ENCODE data around the gene NOL6.

NOL6 gene

GRCh38 chr9:33475357-33475756, 1.6 kb upstream of the NOL6 start:
- TF ChIP-seq, protein P1, sequence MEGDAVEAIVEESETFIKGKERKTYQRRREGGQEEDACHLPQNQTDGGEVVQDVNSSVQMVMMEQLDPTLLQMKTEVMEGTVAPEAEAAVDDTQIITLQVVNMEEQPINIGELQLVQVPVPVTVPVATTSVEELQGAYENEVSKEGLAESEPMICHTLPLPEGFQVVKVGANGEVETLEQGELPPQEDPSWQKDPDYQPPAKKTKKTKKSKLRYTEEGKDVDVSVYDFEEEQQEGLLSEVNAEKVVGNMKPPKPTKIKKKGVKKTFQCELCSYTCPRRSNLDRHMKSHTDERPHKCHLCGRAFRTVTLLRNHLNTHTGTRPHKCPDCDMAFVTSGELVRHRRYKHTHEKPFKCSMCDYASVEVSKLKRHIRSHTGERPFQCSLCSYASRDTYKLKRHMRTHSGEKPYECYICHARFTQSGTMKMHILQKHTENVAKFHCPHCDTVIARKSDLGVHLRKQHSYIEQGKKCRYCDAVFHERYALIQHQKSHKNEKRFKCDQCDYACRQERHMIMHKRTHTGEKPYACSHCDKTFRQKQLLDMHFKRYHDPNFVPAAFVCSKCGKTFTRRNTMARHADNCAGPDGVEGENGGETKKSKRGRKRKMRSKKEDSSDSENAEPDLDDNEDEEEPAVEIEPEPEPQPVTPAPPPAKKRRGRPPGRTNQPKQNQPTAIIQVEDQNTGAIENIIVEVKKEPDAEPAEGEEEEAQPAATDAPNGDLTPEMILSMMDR (conservative IDR thresholded peaks at IDR 0.05; ENCODE audit: control insufficient read depth, insufficient read depth, low read depth, low read length) = no peak

GRCh38 chr9:33472881-33473615, 676 bp downstream of the NOL6 start:
- no peak for DNase-seq (ENCODE audit: low read depth)
- peak overlapping the region; percentile 99 for H3K4me3 ChIP-seq (ENCODE audit: control insufficient read depth, low read depth, low read length)
- TF ChIP-seq, protein P1 (conservative IDR thresholded peaks at IDR 0.05; ENCODE audit: control insufficient read depth, insufficient read depth, low read depth, low read length) = no peak

More at GRCh38 chr9:33475357-33475756, 1.6 kb upstream of the NOL6 start:
- DNase-seq (ENCODE audit: low read depth) = no peak
- H3K4me3 ChIP-seq (ENCODE audit: control insufficient read depth, low read depth, low read length) = no peak overlapping the region

DNA sequence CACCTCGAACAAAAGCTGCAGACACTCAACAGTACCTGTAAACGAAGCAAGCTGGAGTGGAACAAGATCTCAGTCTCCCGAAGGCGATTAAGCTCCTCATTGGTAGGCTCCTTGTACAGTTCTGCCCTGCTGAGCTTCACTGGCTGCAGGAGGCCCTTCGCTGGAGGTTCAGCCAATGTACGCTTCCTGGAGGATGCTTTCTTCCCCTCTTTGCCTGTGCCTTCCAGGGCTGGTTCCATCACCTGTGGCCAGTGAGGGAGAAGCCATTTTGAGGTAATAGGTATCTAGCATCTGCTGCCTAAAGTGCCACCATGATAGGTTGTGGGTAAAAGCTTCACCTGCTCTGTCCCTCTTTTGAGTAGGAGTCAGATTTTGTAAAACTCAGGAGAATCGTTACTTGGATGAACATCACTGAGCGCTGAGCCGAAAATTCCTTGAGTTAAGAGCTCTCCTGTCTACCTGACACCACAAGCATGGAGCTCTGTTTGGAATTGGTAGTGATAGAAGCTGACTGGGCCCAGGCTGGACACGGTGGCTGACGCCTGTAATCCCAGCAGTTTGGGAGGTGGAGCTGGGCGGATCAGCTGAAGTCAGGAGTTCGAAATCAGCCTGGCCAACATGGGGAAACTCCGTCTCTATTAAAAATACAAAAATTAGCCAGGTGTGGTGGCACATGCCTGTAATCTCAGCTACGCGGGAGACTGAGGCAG, 1.4 kb downstream of the NOL6 start:
- H3K4me3 ChIP-seq (ENCODE audit: control insufficient read depth, low read depth, low read length) = peak overlapping the region; percentile 99
- TF ChIP-seq, protein P1 (conservative IDR thresholded peaks at IDR 0.05; ENCODE audit: control insufficient read depth, insufficient read depth, low read depth, low read length) = no peak
- no peak for DNase-seq (ENCODE audit: low read depth)

DNA sequence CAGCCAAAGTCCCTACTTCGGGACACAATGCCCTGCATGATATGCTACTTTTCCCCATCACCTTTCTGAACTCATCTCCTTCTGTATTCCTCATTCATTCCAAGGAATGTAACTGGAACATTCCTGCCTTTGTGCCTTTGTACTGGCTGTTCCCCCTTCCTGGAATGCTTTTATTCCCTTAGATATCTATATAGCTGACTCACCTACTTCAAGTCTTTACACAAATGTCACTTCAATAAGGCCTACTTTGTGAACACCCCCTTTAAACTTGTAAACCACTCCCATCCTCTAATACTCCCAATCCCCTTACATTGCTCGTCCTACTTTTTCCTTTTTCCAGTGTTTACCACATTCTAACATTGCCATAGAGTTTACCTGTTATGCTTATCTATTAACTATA, 2.4 kb downstream of the NOL6 start:
- no peak for DNase-seq (ENCODE audit: low read depth)
- H3K4me3 ChIP-seq (ENCODE audit: control insufficient read depth, low read depth, low read length) = no peak overlapping the region
- TF ChIP-seq, protein P1 (conservative IDR thresholded peaks at IDR 0.05; ENCODE audit: control insufficient read depth, insufficient read depth, low read depth, low read length) = no peak

GRCh38 chr9:33469891-33470290, 3.8 kb downstream of the NOL6 start:
- DNase-seq (ENCODE audit: low read depth) = no peak
- TF ChIP-seq, protein P1 (conservative IDR thresholded peaks at IDR 0.05; ENCODE audit: control insufficient read depth, insufficient read depth, low read depth, low read length) = no peak
- H3K4me3 ChIP-seq (ENCODE audit: control insufficient read depth, low read depth, low read length) = no peak overlapping the region

DNA sequence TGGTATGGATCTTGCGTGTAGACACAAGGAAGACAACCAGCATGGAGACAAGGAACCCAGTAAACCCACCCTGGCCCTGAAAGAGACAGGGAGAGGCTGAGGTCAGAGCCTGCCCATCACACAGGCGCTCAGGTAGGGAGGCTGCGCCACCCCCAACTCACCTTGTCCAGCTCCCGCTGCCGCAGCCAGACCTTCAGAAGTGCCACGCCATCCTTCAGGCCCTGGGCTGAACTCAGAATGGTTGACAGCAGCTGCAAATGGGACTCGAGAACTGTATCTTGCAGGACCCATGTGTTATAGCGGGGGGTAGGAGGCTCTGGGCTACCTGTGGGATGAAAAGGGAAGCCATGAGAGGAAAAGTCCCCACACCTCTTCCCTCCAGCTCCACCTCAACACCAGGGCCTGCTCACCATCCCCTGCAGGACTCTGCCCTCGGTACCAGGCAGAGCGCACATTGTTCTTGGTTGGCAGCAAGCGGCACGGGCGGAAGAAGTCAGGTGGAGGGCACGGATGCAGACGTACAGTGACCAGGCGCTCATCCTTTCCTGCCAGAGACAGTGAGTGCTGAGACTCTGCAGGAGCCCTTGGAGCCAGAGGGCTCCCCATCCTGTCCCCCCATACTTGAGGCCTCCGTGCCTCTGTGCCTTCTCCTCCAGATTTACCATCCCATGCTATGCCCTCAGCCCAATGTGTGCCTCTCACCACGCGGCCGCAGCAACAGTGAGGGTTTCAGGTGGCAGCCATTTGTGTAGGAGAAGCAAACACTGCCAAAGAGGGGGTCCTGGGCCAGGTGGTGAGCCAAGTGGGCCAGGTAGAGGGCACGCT, 4.7 kb downstream of the NOL6 start:
- TF ChIP-seq, protein P1 (conservative IDR thresholded peaks at IDR 0.05; ENCODE audit: control insufficient read depth, insufficient read depth, low read depth, low read length) = no peak
- no peak overlapping the region for H3K4me3 ChIP-seq (ENCODE audit: control insufficient read depth, low read depth, low read length)
- DNase-seq (ENCODE audit: low read depth) = no peak
